UCSD-AML1 (cell line): ENCODE results near the gene KLK13.

Experiments used
- DNase-seq: peaks from one replicate; lab custom pipeline; 2025; ENCODE audit not compliant: unreplicated experiment; lab: John Stamatoyannopoulos, UW

The KLK13 gene

DNA sequence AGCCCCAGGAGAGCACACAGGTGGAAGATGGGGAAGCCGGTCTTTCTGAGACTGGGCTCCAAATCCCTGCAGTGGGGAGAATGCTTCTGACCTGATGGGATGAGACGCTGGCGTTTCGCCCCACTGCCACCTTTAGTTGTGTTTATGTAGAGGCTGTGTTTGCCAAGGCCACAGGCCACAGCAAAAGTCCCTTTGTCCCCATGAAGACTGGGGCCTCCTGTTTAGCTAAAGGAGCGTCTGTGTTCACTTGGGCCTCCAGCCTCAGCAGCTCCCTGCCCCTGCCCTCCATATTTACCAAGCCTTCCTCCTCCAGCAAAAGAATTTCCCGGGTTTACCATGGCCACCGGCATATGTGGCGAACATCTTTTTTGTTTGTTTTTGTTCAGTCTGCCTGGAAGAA lies 28.2 kb upstream of the KLK13 start:
- no peak for DNase-seq

DNA sequence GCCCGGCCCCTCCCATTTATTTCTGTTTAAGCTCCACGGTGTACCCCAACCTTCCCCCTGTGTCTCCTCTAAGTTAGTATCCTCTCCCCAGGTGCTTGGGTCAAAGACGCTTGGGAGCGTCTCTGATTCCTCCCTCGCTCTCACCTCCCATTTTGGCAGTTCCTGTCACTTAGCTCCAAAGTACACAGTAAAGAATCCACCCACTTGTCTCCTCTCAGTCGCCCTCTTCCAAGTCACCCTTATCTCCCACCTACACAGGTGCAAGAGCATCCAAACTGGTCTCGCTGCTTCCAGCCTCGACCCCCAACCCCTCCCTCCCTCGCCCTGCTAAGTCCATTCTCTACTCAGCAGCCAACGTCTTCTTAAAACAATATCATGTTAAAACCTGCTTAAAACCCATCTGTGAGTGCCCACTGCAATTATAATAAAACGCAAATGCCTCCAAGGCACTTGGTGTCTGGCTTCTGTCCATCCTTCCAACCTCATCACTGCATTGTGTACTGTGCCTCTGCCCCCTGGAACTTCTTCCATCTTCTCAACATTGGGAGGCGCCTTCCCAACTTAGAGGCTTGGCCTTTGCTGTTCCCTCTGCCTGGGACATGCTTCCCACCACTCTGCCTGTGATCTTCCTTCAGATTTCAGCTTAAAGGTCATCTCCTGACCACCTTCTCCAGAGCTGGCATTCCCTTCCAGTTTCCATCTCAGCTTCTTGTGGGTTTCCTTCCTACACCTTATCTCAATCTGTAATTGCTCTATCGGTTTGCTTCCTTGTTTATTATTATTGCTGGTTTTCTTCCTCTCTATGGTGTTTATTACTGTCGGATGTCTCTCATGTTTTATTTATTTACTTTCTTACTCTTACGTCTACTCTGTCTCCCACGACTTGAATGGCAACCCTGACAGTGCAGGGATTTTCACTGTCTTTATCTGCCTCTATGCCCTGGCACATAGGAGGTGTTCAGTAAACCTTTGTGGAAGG lies 27.3 kb upstream of the KLK13 start:
- DNase-seq: no peak

DNA sequence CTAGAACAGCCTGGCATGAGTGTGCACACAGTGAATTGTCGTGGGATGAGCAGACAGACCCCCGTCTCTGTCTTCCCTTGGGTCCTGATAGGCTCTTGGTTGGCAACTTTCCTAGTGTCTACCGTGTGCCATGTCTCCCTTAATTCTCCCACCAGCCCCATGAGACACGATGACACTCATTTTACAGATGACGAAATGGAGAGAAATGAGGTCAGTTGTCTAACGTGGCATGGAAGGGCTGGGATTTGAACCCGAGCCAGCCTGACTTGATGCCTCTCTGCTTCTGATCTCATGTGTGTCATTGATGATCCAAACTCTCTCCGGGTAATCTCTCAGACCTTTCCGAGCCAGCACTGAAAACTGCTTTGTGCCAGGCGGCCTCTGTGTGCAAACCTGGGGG lies 26.2 kb upstream of the KLK13 start:
- no peak for DNase-seq

DNA sequence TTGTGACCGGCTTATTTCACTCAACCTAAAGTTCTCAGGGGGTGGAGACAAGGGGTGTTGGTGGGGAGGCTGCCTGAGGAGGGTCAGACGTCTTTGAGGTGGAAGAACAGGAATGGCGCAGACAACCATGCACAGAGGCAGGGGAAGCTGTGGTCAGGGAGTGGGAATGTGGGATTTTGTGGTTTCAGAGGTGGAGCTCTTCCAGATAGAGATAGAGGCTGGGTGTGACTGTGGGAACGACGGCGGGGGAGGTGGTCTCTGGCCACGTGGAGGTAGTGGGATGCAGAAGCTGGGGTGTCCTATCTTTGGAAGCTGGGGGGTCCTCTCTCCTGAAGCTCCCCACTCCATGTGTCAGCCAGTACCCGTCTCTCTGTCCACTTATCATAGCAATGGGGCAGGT lies 25.6 kb upstream of the KLK13 start:
- DNase-seq: no peak

DNA sequence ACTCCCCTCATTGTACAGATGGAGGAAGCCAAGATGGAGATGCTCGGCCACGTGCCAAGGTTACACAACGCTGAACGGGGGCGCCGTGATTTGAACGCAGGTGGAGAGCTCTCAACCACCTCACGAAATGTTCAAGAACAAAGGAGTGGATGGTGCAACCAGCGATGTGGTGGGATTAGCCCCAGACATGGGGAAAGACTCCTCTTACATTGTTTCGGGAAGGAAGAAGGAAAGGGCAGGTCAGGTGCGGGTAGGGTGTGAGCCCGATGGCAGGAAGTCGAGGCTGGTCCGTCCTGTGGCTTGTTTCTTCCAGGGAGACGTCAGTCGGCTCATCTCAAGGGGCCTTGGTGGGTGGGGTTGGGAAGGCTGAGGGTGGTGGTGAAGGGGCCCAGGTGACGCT lies 24.9 kb upstream of the KLK13 start:
- DNase-seq: no peak

DNA sequence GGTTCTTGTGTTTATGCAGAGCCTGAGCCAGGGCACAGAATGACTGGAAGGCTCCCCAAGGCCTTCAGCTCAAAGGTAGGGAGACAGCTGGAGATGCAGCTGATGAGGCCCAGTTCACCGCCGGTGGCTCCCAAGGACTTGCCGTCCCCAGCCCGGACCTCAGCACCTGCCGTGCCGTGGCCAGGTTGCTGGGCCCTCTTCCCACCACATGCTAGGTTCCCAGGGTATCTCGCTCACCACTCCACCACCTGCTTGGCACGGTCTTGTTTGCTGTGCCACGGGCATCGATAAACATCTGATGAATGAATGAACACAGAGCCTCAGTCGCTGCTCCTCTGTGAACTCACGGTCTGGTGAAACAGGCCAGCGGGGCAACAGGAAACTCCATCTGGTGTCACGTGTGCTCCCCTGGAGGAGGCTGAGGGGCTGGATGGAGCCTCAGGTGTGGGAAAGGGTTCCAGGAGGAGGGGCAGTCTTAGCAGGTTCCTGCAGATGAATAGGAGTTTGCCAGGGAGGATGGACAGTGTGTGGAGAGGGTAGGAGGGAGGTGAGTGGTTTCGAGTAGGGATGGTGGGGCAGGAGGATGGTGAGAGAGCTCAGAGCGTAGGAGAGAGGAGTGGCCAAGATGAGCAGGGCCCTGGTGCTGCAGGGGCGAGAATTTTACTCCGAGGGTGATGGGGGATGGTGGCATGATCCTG lies 21.4 kb upstream of the KLK13 start:
- DNase-seq: no peak

DNA sequence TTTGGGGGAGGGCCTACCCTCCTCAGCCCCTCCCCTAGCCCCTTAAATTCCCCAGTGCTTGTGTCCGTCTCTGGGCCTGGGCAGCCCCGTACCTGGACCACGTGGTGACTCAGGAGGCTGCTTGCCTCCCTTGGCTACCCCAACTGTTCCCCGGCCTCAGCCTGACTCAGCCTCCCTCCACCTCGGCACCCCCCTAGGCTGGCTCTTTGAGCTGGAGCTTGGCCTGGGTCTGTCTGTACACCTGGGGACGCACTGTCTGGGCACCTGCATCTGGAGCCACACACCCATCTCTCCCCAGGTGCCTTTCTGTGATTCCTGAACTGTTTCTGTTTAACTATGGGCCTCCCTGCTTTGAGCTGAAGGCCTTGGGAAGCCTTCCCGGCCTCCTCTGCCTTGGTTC lies 19.6 kb upstream of the KLK13 start:
- DNase-seq: no peak

DNA sequence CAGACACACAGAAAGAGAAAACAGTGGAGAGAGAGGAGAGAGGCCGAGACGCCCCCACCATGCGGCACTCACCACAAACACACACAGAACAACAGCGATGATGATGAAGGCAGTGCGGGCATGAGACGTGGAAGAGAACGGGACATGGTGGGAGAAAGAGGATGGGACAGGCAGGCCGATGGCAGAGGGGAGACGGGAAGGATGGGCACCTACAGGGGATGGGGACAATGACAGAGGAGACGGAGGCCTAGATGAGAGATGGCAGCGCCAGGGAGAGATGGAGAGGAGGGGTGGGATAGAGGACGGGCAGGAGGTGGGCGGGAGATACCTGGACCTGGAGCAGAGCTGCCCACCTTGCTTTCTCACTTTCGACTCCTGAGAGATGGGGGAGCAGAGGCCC lies 18.9 kb upstream of the KLK13 start:
- no peak for DNase-seq

DNA sequence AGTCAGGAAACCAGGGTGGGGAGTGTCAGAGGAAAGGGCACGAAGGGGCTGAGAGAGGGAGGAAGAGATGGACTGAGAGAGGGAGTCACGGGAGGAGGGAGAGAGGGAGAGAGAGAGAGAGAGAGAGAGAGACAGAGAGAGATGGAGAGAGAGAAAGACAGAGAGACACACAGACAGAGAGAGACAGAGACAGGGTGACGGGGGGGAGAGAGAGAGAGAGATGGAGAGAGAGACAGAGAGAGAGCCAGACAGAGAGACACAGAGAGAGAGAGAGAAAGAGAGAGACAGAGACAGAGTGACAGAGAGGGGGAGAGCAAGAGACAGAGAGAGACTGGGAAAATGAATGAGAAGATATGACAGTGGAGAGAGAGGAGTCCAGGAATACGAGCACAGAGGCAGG lies 18.3 kb upstream of the KLK13 start:
- no peak for DNase-seq

DNA sequence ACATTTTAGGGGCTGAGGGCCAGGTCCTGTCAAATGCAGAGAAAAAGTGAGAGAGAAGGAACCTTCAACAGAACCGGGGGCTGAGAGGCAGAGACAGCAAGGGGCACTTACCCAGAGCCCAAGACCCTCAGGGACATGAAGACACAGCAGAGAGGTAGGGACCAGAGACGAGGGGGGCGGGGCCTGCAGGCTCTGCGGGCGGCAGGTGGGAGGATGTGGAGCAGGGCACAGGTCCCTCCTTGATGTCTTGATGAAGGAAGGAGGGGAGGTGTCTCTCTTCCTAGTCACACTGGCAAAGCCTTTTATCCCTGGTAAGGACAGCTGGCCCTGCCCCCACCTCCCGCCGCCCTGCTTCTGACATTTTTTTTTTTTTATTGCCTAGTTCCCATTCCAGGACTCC lies 17.7 kb upstream of the KLK13 start, which contains the start of gene KLK14:
Gene KLK14 (minus strand): TSS at position 277 of the 400 bp plus-strand sequence. CDS start 273 bp downstream, at position 4.
- DNase-seq: no peak

DNA sequence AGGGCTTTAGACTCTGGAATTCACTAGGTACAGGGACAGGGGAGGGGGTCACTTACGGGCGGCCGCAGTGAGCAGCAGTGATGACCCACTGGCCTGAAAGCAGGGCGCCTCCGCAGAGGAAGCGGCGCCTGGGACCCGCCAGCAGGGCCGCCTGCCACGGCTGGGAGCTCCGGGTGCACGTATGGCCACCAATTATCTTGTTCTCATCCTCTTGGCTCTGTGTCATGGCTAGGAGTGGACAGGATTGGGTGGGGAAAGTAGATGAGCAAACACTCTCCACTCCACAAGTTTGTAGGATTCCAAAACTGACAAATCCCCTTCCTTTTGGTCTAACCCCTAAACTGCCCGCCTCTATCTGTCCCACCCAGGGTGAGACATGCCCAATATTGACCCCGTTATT lies 16.6 kb upstream of the KLK13 start:
- DNase-seq: no peak

DNA sequence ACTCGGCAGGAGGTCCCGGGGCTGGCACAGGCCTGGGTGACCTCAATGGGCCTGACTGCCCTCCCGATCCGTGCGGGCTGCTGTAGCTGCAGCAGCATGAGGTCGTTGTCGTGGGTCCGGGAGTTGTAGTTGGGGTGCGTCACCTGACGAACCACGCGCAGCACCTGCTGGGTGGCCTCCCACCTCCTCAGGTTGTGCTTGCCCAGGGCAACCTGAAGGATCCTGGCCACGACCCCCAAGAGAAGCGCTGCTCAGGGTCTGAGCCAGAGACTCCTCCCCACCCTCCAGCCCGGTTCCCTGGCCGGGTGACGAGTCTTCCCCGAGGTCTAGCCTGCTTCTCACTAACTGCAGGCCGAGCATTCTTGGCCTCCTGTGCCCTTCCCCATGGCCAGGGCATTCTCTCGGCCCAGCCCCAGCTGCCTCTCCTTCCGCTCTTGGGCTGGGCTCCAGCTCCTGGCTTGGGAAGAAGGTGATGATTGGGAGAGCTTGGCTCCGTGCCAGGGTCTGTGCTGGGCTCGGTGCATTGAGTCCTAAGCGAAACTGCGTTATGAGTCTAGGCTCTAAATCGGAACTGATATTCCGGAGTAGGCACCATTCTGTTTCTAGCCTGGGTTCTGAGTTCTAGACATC lies 14.7 kb upstream of the KLK13 start:
- DNase-seq: no peak

DNA sequence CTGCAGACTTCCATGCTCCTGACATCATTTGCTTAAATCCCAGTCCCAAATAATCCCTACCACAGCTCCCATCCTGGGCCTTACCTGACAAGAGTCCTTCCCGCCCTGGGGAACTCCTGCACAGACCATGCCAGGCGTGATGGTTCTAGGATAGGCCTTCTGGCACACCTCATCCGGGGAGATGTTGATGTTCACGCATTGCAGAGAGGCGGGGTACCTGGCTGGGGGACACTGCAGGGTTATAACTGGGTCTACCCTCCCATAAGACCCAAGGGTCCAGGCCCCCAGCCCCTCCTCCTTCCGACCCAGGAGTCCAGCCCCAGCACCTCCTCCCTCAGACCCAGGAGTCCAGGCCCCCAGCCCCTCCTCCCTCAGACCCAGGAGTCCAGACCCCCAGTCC lies 13.8 kb upstream of the KLK13 start:
- no peak for DNase-seq

DNA sequence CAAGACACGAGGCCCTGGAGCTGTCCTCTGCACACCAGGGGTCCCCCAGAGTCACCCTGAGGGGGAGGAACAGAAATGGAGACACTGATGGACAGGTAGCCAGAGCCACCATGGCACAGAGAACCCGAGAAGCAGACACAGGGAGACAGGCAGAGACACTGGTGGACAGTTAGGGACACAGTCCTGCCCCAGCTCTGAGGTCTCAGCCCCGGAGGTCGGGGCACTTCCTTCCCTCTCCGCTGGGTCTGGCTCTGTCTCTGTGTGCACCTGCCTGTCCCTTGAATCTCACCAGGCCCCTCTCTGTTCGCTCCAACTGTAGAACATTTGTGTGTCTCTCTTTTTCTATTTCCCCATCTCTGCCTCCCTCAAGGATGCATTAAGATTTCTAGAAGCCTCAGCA lies 13.2 kb upstream of the KLK13 start:
- DNase-seq: no peak

DNA sequence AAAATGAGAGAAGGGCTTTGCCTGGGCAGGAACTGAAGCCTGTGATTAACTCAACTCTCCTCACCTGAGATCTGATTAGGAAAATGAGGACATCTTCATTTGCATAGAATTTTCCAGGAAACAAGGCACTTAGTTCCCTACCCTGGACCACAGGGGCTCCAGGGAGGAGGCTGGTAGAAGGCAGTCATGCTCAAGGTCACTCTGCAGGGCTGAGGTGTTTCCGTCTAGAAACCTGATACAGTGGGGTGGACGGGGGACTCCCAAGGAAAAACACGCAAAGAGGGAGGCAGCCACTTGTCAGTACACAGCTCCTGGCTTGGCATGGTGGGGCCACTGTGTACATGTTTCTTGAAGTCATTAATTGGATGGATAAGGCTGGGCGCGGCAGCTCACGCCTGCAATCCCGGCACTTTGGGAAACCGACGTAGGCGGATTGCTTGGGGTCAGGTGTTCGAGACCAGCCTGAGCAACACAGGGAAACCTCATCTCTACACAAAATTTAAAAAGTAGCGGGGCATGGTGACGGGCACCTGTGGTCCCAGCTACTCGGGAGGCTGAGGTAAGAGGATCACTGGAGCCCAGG lies 11.8 kb upstream of the KLK13 start:
- no peak for DNase-seq

DNA sequence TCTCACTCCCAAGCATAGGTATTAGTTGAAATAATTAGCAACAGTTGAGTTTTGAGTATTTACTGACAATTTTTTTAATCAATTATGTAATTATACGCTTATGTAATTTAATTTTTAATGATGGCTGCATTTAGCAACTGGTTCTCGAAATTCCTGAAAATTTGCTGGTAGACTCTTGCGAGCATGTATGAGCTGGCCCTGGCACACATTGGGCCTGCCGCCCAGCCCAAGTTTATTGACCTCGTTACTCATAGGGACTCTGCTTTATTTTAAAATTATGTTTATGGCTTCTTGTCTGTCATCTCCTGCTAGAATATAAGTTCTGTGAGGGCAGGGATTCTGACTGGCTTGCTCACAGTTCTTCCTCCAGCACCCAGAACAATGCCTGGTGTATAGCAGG lies 11.1 kb upstream of the KLK13 start:
- DNase-seq: no peak

DNA sequence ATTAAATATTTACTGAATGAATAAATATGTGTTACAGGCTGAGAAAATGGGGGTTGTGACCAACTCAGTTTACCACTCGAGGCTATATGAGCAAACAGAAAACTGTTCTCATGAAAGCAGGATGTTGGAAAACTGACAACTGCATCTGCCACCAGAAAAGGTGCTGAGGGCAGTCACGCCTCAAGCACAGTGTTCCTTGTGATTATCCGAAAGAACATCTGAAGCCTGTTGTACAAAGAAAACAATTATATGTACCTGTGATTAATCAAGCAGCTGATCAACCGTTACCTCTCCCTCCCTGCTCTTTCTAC lies 6.2 kb upstream of the KLK13 start:
- DNase-seq: no peak

DNA sequence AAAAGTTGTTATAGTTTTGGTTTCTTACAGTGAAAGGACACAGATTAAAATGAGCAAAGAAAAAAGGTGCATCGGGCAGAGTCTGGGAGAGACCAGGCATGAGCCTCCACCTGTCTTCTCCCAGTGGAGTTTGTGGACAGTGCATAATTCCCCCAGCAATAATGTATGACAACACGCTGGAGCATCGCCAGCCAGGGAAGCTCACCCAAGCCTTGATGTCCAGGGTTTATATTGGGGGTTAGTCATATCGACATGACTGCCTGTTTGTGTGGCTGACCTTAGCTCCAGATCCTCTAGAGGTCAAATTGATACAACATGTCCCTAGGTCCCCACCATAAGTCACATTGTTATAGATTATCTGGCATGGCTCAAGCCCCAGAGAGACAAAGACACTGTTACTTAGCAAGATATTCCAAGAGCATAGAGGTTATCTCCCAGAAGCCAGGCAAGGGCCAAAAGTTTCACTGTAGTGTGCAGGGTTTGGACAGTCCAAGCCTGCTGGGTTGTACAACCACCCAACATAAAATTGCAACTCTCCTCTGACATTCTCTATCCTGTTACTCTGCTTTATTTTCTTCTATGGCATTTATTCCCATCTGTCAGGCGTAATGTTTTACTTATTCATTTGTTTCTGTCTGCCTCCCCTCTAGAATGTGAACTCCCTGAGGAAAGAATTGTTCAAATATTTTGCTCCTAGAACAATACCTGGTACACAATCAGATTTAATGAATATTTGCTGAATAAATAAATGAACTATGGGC lies 5.6 kb upstream of the KLK13 start:
- DNase-seq: no peak

DNA sequence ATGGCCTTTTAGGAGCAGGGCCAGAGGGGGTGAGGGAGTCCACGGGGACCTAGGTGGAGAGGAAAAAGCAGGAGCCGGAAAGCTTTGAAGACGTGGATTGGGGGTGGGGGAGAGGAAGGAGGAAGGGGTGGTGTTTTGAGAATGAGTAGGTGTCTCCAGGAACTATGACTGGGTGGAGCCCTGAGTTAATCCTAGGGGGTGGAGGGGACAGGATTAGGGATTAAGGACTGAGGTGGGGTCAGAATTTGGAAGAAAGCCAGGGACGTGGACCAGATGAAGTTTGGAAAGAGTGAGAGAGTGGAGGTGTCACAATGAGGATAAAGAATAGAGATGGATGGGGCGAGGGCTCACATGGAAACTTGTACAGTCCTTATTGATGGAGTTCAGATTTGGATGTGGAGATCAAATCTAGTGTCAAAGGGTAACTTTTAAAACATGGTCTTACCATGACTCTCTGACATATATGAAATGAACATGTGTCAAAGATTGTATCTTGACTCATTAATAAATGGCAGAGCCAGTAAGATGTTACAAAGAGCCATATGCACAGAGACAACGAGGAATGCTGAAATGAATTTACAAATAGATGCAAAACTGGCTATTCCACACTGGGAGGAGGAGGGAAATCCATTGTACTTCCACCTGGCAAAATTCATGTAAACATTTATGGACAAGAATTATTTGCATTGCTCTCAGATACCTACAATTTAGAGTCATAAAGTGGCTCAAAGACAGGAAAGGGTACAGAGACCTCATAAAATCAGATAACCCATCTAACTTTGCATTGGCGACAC lies 1.7 kb upstream of the KLK13 start:
- DNase-seq: no peak
